Neural cell (in vitro differentiated cells): ENCODE results near the gene C1R. TPM values are rescaled to one million over a fixed set of nuclear protein-coding genes. Genes with fewer than 3 reads are reported as not detected.

Source experiments
- H2AFZ ChIP-seq: fragments of 200-600, 300-800 bp; sonication (generic), shearing (Covaris generic); 2 replicates; pipeline ENCODE4 v1.6.0; 2014; ENCODE audit warnings: low read depth, mild to moderate bottlenecking, antibody characterized with exemption, low read length, moderate library complexity
- H3F3A ChIP-seq: fragments of 200-600 bp; shearing (Covaris generic); 2 replicates; pipeline ENCODE4 v1.6.1; 2016; ENCODE audit warnings: mild to moderate bottlenecking, moderate library complexity, mixed read lengths, antibody characterized with exemption, low read length; ENCODE audit not compliant: insufficient read depth, poor library complexity, severe bottlenecking
- H3K27ac ChIP-seq: fragments of 200-600, 300-800 bp; sonication (generic), shearing (Covaris generic); 2 replicates; pipeline ENCODE4 v1.5.1; 2014; ENCODE audit warnings: mild to moderate bottlenecking, low read length, moderate library complexity
- H3K27me3 ChIP-seq: fragments of 300-800, 200-600 bp; sonication (generic), shearing (Covaris generic); 2 replicates; pipeline ENCODE4 v1.6.0; 2014; ENCODE audit warnings: mild to moderate bottlenecking, low read depth, low read length, moderate library complexity; ENCODE audit not compliant: insufficient read depth
- H3K36me3 ChIP-seq: fragments of 300-800, 200-600 bp; sonication (generic), shearing (Covaris generic); 2 replicates; pipeline ENCODE4 v1.5.1; 2014; ENCODE audit warnings: mild to moderate bottlenecking, antibody characterized with exemption, low read length, moderate library complexity; ENCODE audit not compliant: insufficient read depth
- H3K4me2 ChIP-seq: fragments of 300-800, 200-600 bp; sonication (generic), shearing (Covaris generic); 2 replicates; pipeline ENCODE4 v1.6.0; 2014; ENCODE audit warnings: mild to moderate bottlenecking, low read length
- H3K4me3 ChIP-seq: fragments of 300-800, 200-600 bp; sonication (generic), shearing (Covaris generic); 2 replicates; pipeline ENCODE4 v1.5.1; 2014; ENCODE audit warnings: mild to moderate bottlenecking, low read length, moderate library complexity
- H3K79me2 ChIP-seq: fragments of 200-600 bp; shearing (Covaris generic); replicated peaks from 2 replicates; pipeline ENCODE4 v1.6.0; 2014; ENCODE audit warnings: mild to moderate bottlenecking, low read length, moderate library complexity; ENCODE audit not compliant: insufficient read depth
- H3K9ac ChIP-seq: fragments of 300-800, 200-600 bp; sonication (generic), shearing (Covaris generic); 2 replicates; pipeline ENCODE4 v1.6.1; 2016; ENCODE audit warnings: mild to moderate bottlenecking, low read length, mixed read lengths
- H3K9me2 ChIP-seq: fragments of 200-600 bp; shearing (Covaris generic); 2 replicates; pipeline ENCODE4 v1.6.1; 2016; ENCODE audit warnings: mild to moderate bottlenecking, low read length, mixed read lengths; ENCODE audit not compliant: insufficient read depth
- H3K9me3 ChIP-seq: fragments of 200-600, 300-800 bp; sonication (generic), shearing (Covaris generic); 2 replicates; pipeline ENCODE4 v1.6.1; 2016; ENCODE audit warnings: mild to moderate bottlenecking, mixed run types, low read length, moderate library complexity, mixed read lengths
- H4K20me1 ChIP-seq: fragments of 200-600 bp; shearing (Covaris generic); 2 replicates; pipeline ENCODE4 v1.6.1; 2016; ENCODE audit warnings: mild to moderate bottlenecking, mixed run types; ENCODE audit not compliant: insufficient read depth
- EP300 ChIP-seq: fragments of 450-650 bp; conservative IDR thresholded peaks from 2 replicates; pipeline ENCODE4 v1.6.1; 2014; ENCODE audit warnings: antibody characterized with exemption, mild to moderate bottlenecking, moderate library complexity; ENCODE audit not compliant: poor library complexity, severe bottlenecking
- EZH2 ChIP-seq: fragments of 200-600, 300-800 bp; shearing (Covaris generic), sonication (generic); IDR thresholded peaks from 2 replicates; pipeline ENCODE4 v1.6.1; 2014; ENCODE audit warnings: antibody characterized with exemption, low read length, borderline replicate concordance, mild to moderate bottlenecking; ENCODE audit not compliant: insufficient read depth, poor library complexity, severe bottlenecking
- MXI1 ChIP-seq: fragments of 450-650 bp; conservative IDR thresholded peaks from 2 replicates; pipeline ENCODE4 v1.6.1; 2014; ENCODE audit warnings: antibody characterized with exemption, mild to moderate bottlenecking; ENCODE audit not compliant: poor library complexity, severe bottlenecking
- POLR2AphosphoS5 ChIP-seq: IDR thresholded peaks from 2 replicates; pipeline ENCODE4 v1.6.1; 2012
- RAD21 ChIP-seq: fragments of 450-650 bp; conservative IDR thresholded peaks from 2 replicates; pipeline ENCODE4 v1.6.1; 2014; ENCODE audit warnings: antibody characterized with exemption, mild to moderate bottlenecking, moderate library complexity
- SMC3 ChIP-seq: fragments of 450-650 bp; conservative IDR thresholded peaks from 2 replicates; pipeline ENCODE4 v1.6.1; 2014; ENCODE audit warnings: antibody characterized with exemption, mild to moderate bottlenecking, moderate library complexity; ENCODE audit not compliant: poor library complexity
- TAF1 ChIP-seq: IDR thresholded peaks from 2 replicates; pipeline ENCODE4 v1.6.1; 2012; ENCODE audit warnings: low read depth
- polyA plus RNA-seq: library from polyadenylated mRNA; depleted of rRNA; stranded (reverse); fragments of >200 nt; gene quantifications from 2 replicates; pipeline ENCODE4 v1.2.3, GENCODE V29; 2014
- TF ChIP-seq, protein P1 (sequence below): IDR thresholded peaks from 2 replicates; pipeline ENCODE4 v1.6.1; 2012; ENCODE audit warnings: borderline replicate concordance
- TF ChIP-seq, protein P2 (sequence below): fragments of 450-650 bp; IDR thresholded peaks from 2 replicates; pipeline ENCODE4 v1.5.1; 2014; ENCODE audit warnings: antibody characterized with exemption, mild to moderate bottlenecking, moderate library complexity; ENCODE audit not compliant: poor library complexity, severe bottlenecking

Gene C1R
- polyA plus RNA-seq, 1 donor from 2014 or later, result 1.7 TPM

DNA sequence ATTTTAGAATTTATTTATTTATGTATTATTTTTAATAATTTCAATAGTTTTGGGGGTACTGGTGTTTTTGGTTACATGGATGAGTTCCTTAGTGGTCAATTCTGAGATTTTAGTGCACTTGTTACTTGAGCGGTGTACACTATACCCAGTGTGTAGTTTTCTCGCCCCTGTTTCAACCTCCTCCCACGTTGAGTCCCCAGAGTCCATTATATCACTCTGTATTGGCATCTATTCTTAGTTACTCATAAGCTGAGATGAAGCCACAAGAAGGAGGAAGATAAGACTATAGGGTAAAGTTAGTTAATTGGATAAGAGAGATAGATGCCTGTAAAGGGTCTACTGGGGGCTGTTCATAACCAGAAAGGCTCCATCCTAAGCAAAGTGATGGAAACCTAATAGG, 27.7 kb downstream of the C1R start:
- Histone ChIP-seq H3K9me3 (no peaks in the 10 kb centered on the region), H3K4me2 (no peak overlapping the region), H3K9me2 (no peaks in the 10 kb centered on the region), H3F3A (no peaks in the 10 kb centered on the region), H3K9ac (no peak overlapping the region), H3K36me3 (no peaks in the 10 kb centered on the region), H3K4me3 (no peak overlapping the region), H3K79me2 (no peaks in the 10 kb centered on the region), H3K27me3 (no peaks in the 10 kb centered on the region), H4K20me1 (no peaks in the 10 kb centered on the region), H3K27ac (no peak overlapping the region), H2AFZ (no peak overlapping the region)
- TF ChIP-seq SMC3 (no peak), POLR2AphosphoS5 (no peak), RAD21 (no peak), TAF1 (no peak), EP300 (no peak), MXI1 (no peak), EZH2 (no peak)
- TF ChIP-seq, protein P1, sequence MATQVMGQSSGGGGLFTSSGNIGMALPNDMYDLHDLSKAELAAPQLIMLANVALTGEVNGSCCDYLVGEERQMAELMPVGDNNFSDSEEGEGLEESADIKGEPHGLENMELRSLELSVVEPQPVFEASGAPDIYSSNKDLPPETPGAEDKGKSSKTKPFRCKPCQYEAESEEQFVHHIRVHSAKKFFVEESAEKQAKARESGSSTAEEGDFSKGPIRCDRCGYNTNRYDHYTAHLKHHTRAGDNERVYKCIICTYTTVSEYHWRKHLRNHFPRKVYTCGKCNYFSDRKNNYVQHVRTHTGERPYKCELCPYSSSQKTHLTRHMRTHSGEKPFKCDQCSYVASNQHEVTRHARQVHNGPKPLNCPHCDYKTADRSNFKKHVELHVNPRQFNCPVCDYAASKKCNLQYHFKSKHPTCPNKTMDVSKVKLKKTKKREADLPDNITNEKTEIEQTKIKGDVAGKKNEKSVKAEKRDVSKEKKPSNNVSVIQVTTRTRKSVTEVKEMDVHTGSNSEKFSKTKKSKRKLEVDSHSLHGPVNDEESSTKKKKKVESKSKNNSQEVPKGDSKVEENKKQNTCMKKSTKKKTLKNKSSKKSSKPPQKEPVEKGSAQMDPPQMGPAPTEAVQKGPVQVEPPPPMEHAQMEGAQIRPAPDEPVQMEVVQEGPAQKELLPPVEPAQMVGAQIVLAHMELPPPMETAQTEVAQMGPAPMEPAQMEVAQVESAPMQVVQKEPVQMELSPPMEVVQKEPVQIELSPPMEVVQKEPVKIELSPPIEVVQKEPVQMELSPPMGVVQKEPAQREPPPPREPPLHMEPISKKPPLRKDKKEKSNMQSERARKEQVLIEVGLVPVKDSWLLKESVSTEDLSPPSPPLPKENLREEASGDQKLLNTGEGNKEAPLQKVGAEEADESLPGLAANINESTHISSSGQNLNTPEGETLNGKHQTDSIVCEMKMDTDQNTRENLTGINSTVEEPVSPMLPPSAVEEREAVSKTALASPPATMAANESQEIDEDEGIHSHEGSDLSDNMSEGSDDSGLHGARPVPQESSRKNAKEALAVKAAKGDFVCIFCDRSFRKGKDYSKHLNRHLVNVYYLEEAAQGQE, result no peak
- TF ChIP-seq, protein P2, sequence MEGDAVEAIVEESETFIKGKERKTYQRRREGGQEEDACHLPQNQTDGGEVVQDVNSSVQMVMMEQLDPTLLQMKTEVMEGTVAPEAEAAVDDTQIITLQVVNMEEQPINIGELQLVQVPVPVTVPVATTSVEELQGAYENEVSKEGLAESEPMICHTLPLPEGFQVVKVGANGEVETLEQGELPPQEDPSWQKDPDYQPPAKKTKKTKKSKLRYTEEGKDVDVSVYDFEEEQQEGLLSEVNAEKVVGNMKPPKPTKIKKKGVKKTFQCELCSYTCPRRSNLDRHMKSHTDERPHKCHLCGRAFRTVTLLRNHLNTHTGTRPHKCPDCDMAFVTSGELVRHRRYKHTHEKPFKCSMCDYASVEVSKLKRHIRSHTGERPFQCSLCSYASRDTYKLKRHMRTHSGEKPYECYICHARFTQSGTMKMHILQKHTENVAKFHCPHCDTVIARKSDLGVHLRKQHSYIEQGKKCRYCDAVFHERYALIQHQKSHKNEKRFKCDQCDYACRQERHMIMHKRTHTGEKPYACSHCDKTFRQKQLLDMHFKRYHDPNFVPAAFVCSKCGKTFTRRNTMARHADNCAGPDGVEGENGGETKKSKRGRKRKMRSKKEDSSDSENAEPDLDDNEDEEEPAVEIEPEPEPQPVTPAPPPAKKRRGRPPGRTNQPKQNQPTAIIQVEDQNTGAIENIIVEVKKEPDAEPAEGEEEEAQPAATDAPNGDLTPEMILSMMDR, result no peak

DNA sequence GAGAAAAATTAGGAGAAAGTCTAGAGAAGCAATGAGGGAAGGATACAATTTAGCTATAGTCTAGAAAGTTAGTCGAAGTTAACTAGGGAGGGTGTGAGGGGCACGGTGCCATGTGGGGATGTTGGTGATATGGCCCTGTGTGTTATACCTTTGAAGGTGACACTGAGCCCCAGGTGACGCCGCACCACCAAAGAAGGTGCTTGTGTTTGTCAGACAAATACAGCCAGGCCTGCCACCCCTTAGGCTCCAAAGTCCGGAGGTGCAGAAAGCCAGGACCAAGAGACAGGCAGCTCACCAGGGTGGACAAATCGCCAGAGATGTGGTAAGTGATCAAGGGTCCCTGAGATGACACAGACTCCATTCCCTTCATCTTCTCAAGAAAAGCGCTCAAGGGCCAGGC, 30.6 kb downstream of the C1R start:
- Histone ChIP-seq H3K79me2 (no peaks in the 10 kb centered on the region), H3K9me3 (no peaks in the 10 kb centered on the region), H4K20me1 (no peaks in the 10 kb centered on the region), H2AFZ (no peak overlapping the region), H3K9ac (no peak overlapping the region), H3K27ac (no peak overlapping the region), H3K4me2 (no peak overlapping the region), H3K9me2 (no peaks in the 10 kb centered on the region), H3F3A (no peaks in the 10 kb centered on the region), H3K4me3 (no peak overlapping the region), H3K27me3 (no peaks in the 10 kb centered on the region), H3K36me3 (no peaks in the 10 kb centered on the region)
- no peak for TF ChIP-seq SMC3
- TF ChIP-seq POLR2AphosphoS5, result no peak
- TF ChIP-seq TAF1, result no peak
- no peak for TF ChIP-seq EZH2
- TF ChIP-seq, protein P2, result no peak
- TF ChIP-seq MXI1, result no peak
- no peak for TF ChIP-seq RAD21
- TF ChIP-seq, protein P1, result no peak
- TF ChIP-seq EP300, result no peak
